Sigmoid colon (tissue), 4 donors: ENCODE measurements around the gene CDC14A.

Experiments
- POLR2A ChIP-seq, 2 donors: fragments of 450-650 bp; IDR thresholded peaks; one replicate each; pipeline ENCODE4 v1.6.1; 2016; ENCODE audit warnings: antibody characterized with exemption in 2 of 2, mild to moderate bottlenecking in 2 of 2, moderate library complexity in 2 of 2
- POLR2AphosphoS5 ChIP-seq, 4 donors: sonication (generic); formaldehyde crosslinking; IDR thresholded peaks; one replicate each; pipeline ENCODE4 v1.6.1; 2017; ENCODE audit warnings: antibody characterized with exemption in 4 of 4
- TF ChIP-seq, protein P1 (sequence below), 4 experiments: fragments of 450-650 bp in 3 of 4; fragments of 200-600 bp in 1 of 4; IDR thresholded peaks; one replicate each; pipeline ENCODE4 v1.5.1; 2016 to 2019; ENCODE audit warnings: antibody characterized with exemption in 4 of 4, mild to moderate bottlenecking in 3 of 4, moderate library complexity in 2 of 4

DNA sequence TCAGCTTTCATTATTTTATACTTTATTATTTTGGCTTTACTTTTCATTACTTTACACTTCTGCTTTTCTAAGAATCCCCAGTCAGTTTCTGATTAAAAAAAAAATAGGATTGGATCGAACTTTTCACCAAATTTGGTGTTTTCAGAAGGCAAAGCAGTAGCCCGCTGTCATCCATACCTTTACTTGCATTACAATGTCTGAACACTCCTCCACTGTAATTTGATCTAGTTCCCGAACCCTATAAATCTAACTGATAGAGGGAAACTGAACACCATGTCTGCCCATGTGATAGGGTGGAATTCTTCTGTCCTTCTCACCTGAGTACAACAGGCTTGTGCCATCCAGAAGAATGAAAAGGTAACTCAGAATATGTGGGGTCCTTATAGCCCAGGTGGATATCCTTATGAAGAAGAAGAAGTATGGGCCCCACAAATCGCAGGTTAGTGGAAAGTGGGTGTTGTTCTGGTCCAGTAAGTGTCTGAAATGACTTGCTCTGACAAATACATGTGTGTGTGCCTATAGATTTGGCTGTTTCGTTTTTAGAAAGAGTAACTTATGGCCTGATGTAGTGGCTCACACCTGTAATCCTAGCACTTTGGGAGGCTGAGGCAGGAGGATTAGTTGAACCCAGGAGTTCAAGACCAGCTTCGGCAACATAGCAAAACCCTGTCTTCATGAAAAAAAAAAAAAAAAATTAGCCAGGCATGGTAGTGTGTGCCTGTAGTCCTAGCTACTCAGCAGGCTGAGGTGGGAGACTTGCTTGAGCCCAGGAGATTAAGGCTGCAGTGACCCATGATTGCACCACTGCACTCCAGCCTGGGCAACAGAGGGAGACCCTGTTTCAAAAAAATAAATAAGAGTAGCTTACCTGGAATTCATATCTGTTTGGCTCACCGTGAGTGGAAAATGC lies 26.6 kb upstream of the CDC14A start:
- TF ChIP-seq POLR2A (IDR thresholded peaks at IDR 0.05): no peak
- TF ChIP-seq POLR2AphosphoS5 (IDR thresholded peaks at IDR 0.05): no peak
- TF ChIP-seq, protein P1, sequence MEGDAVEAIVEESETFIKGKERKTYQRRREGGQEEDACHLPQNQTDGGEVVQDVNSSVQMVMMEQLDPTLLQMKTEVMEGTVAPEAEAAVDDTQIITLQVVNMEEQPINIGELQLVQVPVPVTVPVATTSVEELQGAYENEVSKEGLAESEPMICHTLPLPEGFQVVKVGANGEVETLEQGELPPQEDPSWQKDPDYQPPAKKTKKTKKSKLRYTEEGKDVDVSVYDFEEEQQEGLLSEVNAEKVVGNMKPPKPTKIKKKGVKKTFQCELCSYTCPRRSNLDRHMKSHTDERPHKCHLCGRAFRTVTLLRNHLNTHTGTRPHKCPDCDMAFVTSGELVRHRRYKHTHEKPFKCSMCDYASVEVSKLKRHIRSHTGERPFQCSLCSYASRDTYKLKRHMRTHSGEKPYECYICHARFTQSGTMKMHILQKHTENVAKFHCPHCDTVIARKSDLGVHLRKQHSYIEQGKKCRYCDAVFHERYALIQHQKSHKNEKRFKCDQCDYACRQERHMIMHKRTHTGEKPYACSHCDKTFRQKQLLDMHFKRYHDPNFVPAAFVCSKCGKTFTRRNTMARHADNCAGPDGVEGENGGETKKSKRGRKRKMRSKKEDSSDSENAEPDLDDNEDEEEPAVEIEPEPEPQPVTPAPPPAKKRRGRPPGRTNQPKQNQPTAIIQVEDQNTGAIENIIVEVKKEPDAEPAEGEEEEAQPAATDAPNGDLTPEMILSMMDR (IDR thresholded peaks at IDR 0.05): no peak
